GM08714 (cell line): ENCODE measurements around the gene ILDR1.
"Not testable (repeated sequence)": the region's sequence is repeated elsewhere in the genome, so short reads cannot be mapped to it uniquely, and the experiment has no call there.

ENCODE experiments used
- H3K4me3 ChIP-seq: fragments of 200-500 bp; sonication (Bioruptor generic); 2 replicates; pipeline ENCODE4 v1.5.1; 2014; ENCODE audit warnings: mild to moderate bottlenecking, low read length, inconsistent platforms
- ZNF274 ChIP-seq: IDR thresholded peaks from 2 replicates; pipeline ENCODE4 v1.6.1; 2012; ENCODE audit warnings: mild to moderate bottlenecking, low read depth, low read length

ILDR1 gene

GRCh38 chr3:122021811-122022401 is at the start of gene ILDR1:
ILDR1 (minus strand) TSS chr3:122022247; CDS start chr3:122022077, 170 bp downstream.
- no peak for TF ChIP-seq ZNF274
- H3K4me3 ChIP-seq, result peak within 1 kb of the TSS; percentile 36; the same call in 1 of the 2 replicates

GRCh38 chr3:122067588-122068240 is 45.7 kb upstream of the ILDR1 start:
- TF ChIP-seq ZNF274, result no peak
- peak overlapping the region; percentile 74 for H3K4me3 ChIP-seq

GRCh38 chr3:122067214-122067550 is 45.1 kb upstream of the ILDR1 start:
- TF ChIP-seq ZNF274, result no peak
- H3K4me3 ChIP-seq, result peak overlapping the region; percentile 74

- TF ChIP-seq ZNF274, result no peak
- H3K4me3 ChIP-seq, result peak overlapping the region; percentile 74
Observed at GRCh38 chr3:122066331-122067213, 44.5 kb upstream of the ILDR1 start.

GRCh38 chr3:122064326-122064725 is 42.3 kb upstream of the ILDR1 start:
- no peak overlapping the region for H3K4me3 ChIP-seq
- TF ChIP-seq ZNF274, result no peak

GRCh38 chr3:122063908-122064307 is 41.9 kb upstream of the ILDR1 start:
- no peak overlapping the region for H3K4me3 ChIP-seq
- TF ChIP-seq ZNF274, result no peak

- H3K4me3 ChIP-seq, result no peak overlapping the region
- TF ChIP-seq ZNF274, result no peak
Observed at GRCh38 chr3:122060040-122060698, 38.1 kb upstream of the ILDR1 start.

GRCh38 chr3:122058294-122058693 is 36.2 kb upstream of the ILDR1 start:
- no peak for TF ChIP-seq ZNF274
- H3K4me3 ChIP-seq, result no peak overlapping the region; the same call in 1 of the 2 replicates

DNA sequence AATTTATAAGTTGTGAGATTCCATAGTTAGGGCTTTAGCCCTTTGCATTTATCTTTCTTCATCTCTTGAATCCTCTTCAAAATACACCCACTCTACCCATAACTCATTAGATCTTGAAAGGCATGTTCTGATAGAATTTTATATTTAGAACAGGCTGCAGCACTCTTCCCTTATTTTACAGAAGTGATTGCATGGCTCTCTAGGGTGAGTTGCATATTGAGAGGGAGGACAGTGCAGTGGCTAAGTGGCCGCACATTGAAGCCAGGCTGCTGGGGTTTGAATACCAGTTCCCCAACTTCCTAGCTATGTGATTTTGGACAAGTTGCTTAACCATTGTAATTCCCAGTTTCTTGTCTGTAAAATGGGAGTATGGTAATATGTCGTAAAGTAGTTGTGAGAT is 35.6 kb upstream of the ILDR1 start:
- H3K4me3 ChIP-seq, result peak overlapping the region; percentile 41; the same call in 1 of the 2 replicates
- no peak for TF ChIP-seq ZNF274

DNA sequence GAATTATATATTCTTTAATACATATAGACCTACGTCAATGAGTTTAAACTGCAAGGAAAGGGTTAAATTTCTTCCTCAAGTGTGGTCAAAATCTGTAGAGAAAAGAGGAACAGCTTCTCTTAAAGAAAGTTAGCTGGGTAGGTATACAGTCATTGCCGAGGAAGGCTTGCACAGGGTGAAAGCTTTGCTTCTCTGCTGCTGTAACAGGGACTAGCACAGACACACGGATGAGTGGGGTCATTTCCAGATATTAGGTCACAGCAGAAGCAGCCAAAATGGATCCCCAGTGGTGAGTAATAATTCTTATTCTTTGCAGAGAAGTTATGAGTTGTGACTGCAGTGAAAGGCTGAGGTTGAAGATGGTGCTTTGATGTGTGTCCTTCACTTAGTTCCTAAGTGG is 33.2 kb upstream of the ILDR1 start, which contains the start of gene CD86:
Gene CD86 (plus strand): TSS at position 148 of the 400 bp plus-strand sequence. CDS start 128 bp downstream, at position 276.
- TF ChIP-seq ZNF274, result no peak
- H3K4me3 ChIP-seq, result peak within 1 kb of the TSS; percentile 75

- no peak overlapping the region for H3K4me3 ChIP-seq
- no peak for TF ChIP-seq ZNF274
Observed at GRCh38 chr3:122052968-122053367, 30.9 kb upstream of the ILDR1 start.

DNA sequence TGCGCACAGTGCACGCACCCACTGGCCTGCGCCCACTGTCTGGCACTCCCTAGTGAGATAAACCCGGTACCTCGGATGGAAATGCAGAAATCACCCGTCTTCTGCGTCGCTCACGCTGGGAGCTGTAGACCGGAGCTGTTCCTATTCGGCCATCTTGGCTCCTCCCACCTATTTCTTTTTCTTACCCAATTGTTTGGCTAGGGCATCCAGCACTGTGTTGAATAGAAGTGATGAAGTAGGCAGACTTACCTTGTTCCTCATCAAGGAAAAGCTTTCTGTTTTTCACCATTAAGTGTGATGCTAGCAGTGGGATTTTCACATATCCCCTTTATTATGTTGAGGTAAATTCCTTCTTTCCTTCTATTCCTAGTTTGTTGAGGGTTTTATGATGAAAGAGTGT is 25.7 kb upstream of the ILDR1 start:
- not testable (repeated sequence) for H3K4me3 ChIP-seq

GRCh38 chr3:122047296-122047695 is 25.2 kb upstream of the ILDR1 start:
- not testable (repeated sequence) for H3K4me3 ChIP-seq

- no peak for TF ChIP-seq ZNF274
- H3K4me3 ChIP-seq, result no peak overlapping the region
Observed at GRCh38 chr3:122033023-122033422, 11.0 kb upstream of the ILDR1 start.

DNA sequence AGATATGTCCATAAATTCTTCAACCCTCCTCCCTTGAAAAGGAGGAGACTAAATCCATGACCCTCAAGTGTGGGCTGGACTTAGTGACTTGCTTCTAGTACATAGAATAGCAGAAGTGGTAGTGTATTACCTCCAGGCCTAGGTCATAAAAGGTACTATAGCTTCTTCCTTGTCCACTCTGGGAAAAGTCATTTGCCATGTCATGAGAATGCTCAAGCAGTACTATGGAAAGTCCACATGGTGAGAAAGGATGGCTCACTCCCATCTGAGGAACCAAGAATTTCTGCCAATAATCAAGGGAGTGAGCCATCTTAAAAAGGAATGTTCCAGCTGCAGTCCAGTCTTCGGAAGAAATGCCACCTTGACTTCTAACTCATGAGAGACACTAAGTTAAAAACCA is 10.5 kb upstream of the ILDR1 start:
- H3K4me3 ChIP-seq, result no peak overlapping the region
- TF ChIP-seq ZNF274, result no peak
